Psoas muscle (tissue), 8 donors: ENCODE results near the gene PLXDC1. TPM values are rescaled to one million over a fixed set of nuclear protein-coding genes. Genes with fewer than 3 reads are reported as not detected.

Experiments
- ATAC-seq, 4 donors: fragments of 200-7000 bp; cut with Tn5 transposase; one replicate each; pipeline ENCODE4 v1.9.1; 2020; ENCODE audit warnings: moderate library complexity in 3 of 4, mild to moderate bottlenecking in 2 of 4
- DNase-seq, 2 donors: peaks; one replicate each; pipeline ENCODE4 v3.0.0-alpha.2; 2020
- H3K27ac ChIP-seq: fragments of 200-600 bp; one replicate; pipeline ENCODE4 v1.8.0; 2022
- H3K27me3 ChIP-seq, 3 donors: fragments of 200-600 bp in 1 of 3; one replicate each; pipeline versions ENCODE4 v1.6.1 to v1.8.0; 2013 to 2022; ENCODE audit warnings: low read length in 2 of 3, mild to moderate bottlenecking in 2 of 3, moderate library complexity in 1 of 3; ENCODE audit not compliant: insufficient read depth in 3 of 3
- H3K36me3 ChIP-seq, 2 donors: fragments of 200-600 bp in 1 of 2; one replicate each; pipeline versions ENCODE4 v1.6.1 to v1.8.0; 2013 to 2022; ENCODE audit warnings: low read depth in 1 of 2, mild to moderate bottlenecking in 1 of 2, moderate library complexity in 1 of 2; ENCODE audit not compliant: insufficient read depth in 1 of 2
- H3K4me1 ChIP-seq: fragments of 200-600 bp; one replicate; pipeline ENCODE4 v1.8.0; 2022
- H3K4me3 ChIP-seq: fragments of 200-600 bp; one replicate; pipeline ENCODE4 v1.8.0; 2022; ENCODE audit warnings: mild to moderate bottlenecking
- H3K9me3 ChIP-seq: fragments of 200-600 bp; one replicate; pipeline ENCODE4 v1.8.0; 2022
- CTCF ChIP-seq: fragments of 200-600 bp; IDR thresholded peaks from one replicate; pipeline ENCODE4 v1.8.0; 2022; ENCODE audit warnings: antibody characterized with exemption
- WGBS, 3 donors: extraction: QIAGEN DNeasy Blood & Tissue Kit; methylation state at CpG; one replicate each; pipeline versions ENCODE4 v1.1.6 to v1.1.7; 2013; 5-methylcytosine and 5-hydroxymethylcytosine counted together
- intact Hi-C, 2 donors: fragments of 100-400 bp; cut with DNase I; formaldehyde crosslinking; loops; one replicate each; pipeline versions ENCODE4 v1.11.0 to v1.14.2; 2022
- polyA plus RNA-seq, 3 donors: library from polyadenylated mRNA; stranded (reverse); fragments of 200-250 nt; gene quantifications; one replicate each; pipeline ENCODE4 v1.2.3, GENCODE V29; 2013
- total RNA-seq, 4 donors: library from RNA; stranded (reverse); fragmentation: NEBNext Ultra II Directional in 2 of 4; extraction: Animal tissue kit (Norgen Biotek cat#: 25700) in 2 of 4; gene quantifications; one replicate each; pipeline versions ENCODE4 v1.2.1 to v1.2.4, GENCODE V29; 2021 to 2023
- donor health status: healthy with polysubstance abuse.
- donor health status: DM: no; HTN: no; CAD: no; lungs with moderate emphysema.
- donor health status: Bipolar disorder and iron deficiency.
- donor health status: healthy.
- donor health status: DM: yes; HTN: yes; CAD: no.
- donor health status: DM: no; HTN: no; CAD: no.
- donor health status: DM: no; HTN: no; CAD: no.
- donor health status: DM: yes; HTN: yes; CAD: no.

The PLXDC1 gene
- total and polyA plus RNA-seq, 7 donors = 2.3 to 9.2 (median 3.2) TPM

- DNase-seq (no peak), ATAC-seq (no peak)
- Histone ChIP-seq H3K4me1 (peaks cover 34% of the 10 kb centered on the region), H3K36me3 (peaks cover 3 to 29% of the 10 kb centered on the region in 2 donors), H3K4me3 (no peak overlapping the region), H3K27ac (peak overlapping the region; percentile 81), H3K9me3 (peaks cover 4% of the 10 kb centered on the region), H3K27me3 (no peaks in the 10 kb centered on the region)
- no peak for TF ChIP-seq CTCF
- intact Hi-C loops = no loop called here
- 62 to 69% (median 65%) methylated on average over 5 of the region's 5 CpGs for WGBS, 3 donors
Observed at GRCh38 chr17:39173080-39173479, 21.6 kb upstream of the PLXDC1 start.

- Histone ChIP-seq H3K27ac (no peak overlapping the region), H3K4me3 (no peak overlapping the region), H3K27me3 (no peaks in the 10 kb centered on the region), H3K9me3 (peaks cover 4% of the 10 kb centered on the region), H3K4me1 (peaks cover 34% of the 10 kb centered on the region), H3K36me3 (peaks cover 3 to 17% of the 10 kb centered on the region in 2 donors)
- DNase-seq = no peak
- intact Hi-C loops = no loop called here
- WGBS, 3 donors = 81 to 88% (median 87%) methylated on average over 5 of the region's 5 CpGs
- no peak for ATAC-seq
- no peak for TF ChIP-seq CTCF
Observed at GRCh38 chr17:39171933-39172332, 20.5 kb upstream of the PLXDC1 start.

- no peaks in the 10 kb centered on the region for H3K27me3 ChIP-seq
- H3K36me3 ChIP-seq = peaks cover 0 to 6% of the 10 kb centered on the region in 2 donors
- H3K9me3 ChIP-seq = peaks cover 4% of the 10 kb centered on the region
- TF ChIP-seq CTCF = no peak
- no peak overlapping the region for H3K4me3 ChIP-seq
- intact Hi-C loops = no loop called here
- ATAC-seq = no peak
- no peak overlapping the region for H3K27ac ChIP-seq
- DNase-seq = no peak
- H3K4me1 ChIP-seq = peaks cover 21% of the 10 kb centered on the region
- WGBS, 3 donors = 65 to 72% (median 69%) methylated on average over 6 of the region's 6 CpGs
Observed at GRCh38 chr17:39170558-39170957, 19.1 kb upstream of the PLXDC1 start.

GRCh38 chr17:39170109-39170508, 18.7 kb upstream of the PLXDC1 start:
- peaks cover 4% of the 10 kb centered on the region for H3K9me3 ChIP-seq
- ATAC-seq = no peak
- intact Hi-C loops = no loop called here
- DNase-seq = no peak
- WGBS, 3 donors = 46 to 49% (median 48%) methylated on average over 4 of the region's 4 CpGs
- H3K4me3 ChIP-seq = no peak overlapping the region
- H3K27me3 ChIP-seq = no peaks in the 10 kb centered on the region
- H3K27ac ChIP-seq = no peak overlapping the region
- no peak for TF ChIP-seq CTCF
- H3K36me3 ChIP-seq = peaks cover 0 to 3% of the 10 kb centered on the region in 2 donors
- peaks cover 17% of the 10 kb centered on the region for H3K4me1 ChIP-seq

- TF ChIP-seq CTCF = no peak
- no peak overlapping the region for H3K4me3 ChIP-seq
- no peaks in the 10 kb centered on the region for H3K36me3 ChIP-seq
- ATAC-seq = no peak
- WGBS, 3 donors = 76 to 83% (median 80%) methylated on average over 3 of the region's 3 CpGs
- H3K27ac ChIP-seq = no peak overlapping the region
- intact Hi-C loops = loop anchor here in 1 of 2 donors (10.0 kb wide), 1 partner anchor 65 kb away; no protein-coding TSS in a partner anchor
- DNase-seq = no peak
- H3K27me3 ChIP-seq = no peaks in the 10 kb centered on the region
- peaks cover 4% of the 10 kb centered on the region for H3K9me3 ChIP-seq
- H3K4me1 ChIP-seq = peaks cover 11% of the 10 kb centered on the region
Observed at GRCh38 chr17:39169518-39169917, 18.1 kb upstream of the PLXDC1 start.
